ENCODE results near the gene RPL10A.

The RPL10A gene

DNA sequence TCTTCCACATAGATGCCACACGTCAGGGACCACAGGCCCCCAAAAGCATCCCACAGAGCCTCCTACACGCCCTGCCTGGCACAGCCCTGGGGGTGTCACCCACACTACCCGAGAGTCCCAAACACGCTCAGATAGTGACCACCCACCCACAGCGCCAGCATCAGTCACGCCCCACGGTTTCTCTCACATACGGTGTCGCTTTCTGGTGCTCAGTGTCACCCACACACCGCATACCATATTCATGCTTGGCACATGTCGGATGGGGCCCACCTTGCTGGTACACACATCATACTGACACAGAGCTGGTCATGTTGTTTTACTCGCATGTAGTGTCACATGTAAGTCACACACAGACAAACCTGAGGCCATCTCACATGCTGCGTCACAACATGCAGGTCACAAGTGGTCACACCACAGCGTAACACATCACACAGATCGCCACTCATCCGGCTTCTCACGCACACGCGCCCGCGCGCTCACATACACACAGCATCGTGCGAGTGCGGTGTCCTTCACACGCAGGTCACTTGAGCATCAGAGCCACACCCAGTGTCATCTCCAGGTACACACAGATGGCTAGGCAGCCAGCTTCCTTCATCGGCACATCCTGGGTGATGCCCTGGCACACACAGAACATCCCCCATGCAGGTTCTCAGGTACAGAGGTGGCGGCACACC lies 25.2 kb downstream of the RPL10A start:
- DNase-seq, result no peak

DNA sequence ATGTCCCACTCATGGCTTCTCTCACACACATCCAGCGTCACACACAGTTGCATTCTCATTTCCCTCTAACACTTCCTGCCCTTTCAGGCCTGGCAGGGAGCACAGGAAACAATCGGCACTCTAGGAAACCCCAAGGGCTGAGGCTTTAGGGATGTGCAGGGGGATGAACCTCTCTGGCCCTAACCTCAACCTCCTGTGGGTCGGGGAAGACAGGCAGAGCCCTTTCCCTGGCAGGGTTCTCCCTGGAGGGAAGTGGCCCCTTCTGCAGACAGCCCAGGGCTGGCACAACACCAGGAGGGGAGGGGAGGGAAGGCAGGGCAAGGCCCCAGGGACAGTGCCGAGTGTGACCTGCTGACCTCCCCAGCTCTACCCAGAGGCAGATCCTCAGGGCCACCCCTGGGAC lies 26.0 kb downstream of the RPL10A start:
- no peak for DNase-seq

DNA sequence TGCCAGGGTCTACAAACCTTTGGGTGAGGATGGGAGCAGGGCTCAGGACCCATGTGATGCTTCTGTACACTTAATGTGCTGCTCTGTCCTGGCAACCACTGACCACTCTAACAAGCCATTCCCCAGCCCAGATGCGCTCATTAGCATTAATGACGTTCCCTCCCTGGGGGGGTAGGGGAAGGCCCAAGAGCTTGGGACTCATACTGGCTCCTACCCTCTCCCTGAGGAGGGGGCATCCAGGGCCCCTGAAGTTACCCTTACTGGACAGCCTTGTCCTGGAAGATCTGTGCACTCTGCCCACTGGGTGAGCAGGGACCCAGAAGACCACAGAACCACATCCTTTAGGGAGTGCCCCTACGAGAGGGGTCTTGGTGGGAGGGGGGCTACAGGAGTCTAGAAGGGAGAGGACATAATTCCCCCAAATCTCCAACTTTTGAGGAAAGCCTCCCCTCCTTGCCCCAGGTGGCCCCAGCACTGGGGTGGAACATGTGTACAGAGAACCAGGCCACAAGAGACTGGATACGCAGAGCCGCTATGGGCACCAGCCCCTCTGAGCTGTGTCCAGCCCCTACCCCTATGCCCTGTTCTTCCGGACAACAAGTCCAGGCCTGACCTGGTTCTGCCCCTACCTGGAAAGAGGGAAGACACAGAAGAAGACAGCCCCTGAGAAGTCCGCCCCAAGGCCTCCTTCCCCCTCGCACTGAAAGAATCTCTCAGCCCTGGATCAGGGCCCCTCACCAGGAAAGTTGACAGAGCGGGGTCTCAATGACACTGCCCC lies 27.2 kb downstream of the RPL10A start:
- no peak for DNase-seq

DNA sequence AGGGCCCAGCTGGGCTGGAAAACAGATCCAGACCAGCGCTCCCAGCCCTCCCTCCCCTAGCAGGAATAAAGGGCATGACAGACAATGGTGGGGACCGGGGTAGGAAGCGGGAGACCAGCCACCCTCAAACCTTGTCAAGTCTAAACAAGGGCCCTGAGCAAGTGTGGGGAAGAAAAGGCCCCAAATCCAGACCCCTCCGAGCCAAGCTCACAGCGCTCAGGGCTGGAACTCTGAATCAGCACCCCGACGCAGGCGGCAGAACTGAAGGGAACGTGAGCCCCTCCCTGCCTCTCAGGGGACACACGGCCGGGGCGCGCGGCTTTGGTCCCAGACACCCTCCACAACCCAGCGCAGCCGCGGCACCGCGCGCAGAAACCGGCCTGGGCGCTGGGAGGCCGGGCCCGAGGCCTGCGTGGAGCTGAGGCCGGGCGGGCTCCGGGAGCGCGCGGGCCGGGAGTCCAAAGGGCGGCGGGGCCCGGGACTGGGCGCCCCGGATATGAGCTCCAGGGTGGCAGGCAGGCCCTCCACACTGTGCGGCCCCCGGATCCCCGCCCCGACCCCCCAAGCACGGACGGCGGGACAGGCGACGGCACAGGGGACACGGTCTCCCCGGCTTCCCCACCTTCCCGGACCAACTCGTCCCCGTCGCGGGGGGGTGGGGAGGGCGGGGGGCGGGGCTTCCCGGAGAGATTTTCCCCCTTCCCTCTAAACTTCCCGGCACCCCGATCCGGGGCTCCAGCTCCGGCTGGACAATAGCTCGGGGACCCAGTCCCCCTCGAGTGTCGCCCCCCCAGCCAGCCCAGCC lies 28.0 kb downstream of the RPL10A start:
- DNase-seq, result no peak

DNA sequence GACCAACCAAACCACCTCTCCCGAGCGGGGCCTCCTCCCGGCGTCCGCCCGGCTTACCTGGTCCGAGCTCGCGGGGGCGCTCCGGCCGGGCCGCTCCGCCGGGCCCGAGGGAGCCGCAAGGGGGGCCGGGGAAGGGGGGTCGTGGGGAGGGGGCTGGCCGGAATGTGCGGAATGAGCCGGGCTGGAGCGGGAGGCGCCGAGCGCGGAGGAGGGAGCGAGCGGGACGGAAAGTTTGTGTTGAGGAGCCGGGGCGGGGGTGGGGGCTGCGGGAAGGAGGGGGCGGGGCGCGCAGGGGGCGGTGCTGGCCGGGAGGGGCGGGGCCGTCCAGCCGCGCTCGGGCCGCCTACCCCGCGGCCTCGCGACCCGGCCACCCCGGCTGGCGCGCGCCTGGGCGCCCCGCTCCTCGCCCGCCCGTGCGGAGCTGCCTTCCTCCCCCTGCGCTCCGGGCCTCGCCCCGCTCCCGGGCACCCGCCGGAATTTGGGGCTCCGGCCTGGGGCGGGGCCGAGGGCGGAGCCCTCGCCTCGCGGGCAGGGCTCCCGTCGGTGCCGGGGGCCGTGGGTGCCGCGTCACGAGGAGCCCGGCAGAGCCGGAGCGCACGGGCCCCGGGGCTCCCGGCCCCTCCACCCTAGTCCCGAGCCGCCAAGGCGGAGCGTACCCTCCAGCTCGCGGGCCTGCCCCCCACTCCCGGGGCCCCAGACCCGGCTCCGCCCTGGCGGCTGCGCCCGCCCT lies 28.8 kb downstream of the RPL10A start, which contains the start of gene TEAD3:
TEAD3 (minus strand) TSS at position 239 of the 730 bp plus-strand sequence.
- no peak for DNase-seq

DNA sequence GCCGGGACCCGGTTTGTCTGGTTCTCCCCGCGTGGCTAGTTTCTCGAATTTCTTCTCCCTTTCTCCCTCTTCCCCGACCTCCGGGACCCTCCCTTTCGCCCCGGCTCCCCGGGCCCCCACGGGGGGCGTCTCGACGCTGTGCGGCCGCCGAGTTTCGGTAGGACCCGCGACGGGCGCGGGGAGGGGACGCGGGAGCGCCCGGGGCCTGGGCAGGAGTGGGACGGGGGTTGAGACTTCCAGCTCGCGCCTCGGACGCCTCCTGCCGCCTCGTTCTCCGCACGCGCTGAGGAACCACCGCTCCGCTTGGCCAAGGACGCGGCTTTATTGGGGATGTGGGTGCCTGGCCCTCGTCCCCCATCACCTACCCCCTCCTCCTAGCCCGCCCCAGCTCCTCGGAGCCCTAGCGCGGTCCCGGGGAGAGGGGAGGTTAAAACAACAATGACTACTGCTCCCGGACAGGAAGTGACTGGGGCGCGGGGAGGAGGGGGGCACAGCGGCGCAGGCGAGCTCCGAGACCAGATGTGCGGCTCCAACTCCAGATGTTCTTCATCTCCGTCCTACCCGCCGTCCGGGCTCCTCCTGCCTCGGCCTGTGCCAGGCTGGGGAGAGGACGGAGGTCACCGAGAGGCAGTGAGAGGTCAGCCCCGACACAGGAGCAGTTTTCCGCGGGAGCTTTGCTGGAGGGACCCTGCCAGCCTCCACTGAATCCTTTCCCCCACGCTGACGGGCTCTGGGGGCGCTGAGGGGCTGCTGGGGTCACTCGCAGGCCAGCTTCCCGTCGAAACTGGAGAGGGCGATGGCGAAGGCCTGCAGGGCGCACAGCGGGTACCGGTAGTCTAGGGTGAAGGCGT lies 29.6 kb downstream of the RPL10A start:
- DNase-seq, result no peak

DNA sequence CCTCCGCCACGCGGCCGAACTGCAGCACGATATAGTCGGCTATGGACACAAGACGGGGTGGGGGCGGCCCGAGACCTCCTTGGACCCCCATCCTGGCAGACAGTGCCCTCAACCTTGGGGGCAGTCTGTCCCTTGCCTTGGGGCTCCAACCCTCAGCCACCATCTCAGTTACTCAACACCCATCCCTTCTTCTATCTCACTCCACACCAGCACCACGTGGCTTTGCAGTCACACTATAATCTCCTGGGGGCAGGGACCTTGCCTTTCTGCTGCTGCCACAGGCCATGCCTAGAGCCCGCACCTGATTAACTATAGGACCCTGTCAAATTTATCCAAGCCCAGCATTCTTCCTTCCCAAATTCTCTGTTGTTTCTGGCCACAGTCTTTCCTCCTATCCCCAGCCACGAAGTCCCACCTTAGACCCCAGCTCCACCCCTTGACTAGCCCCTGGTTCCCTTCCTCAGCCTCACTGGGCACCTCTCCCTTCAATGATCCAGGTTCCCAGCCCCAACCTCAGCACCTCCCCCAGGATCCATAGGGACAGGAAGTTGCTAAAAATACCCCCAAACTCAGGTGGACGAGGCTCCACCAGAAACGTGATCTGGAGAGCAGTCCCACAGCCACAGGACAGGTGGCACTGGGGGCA lies 30.3 kb downstream of the RPL10A start:
- DNase-seq, result no peak

DNA sequence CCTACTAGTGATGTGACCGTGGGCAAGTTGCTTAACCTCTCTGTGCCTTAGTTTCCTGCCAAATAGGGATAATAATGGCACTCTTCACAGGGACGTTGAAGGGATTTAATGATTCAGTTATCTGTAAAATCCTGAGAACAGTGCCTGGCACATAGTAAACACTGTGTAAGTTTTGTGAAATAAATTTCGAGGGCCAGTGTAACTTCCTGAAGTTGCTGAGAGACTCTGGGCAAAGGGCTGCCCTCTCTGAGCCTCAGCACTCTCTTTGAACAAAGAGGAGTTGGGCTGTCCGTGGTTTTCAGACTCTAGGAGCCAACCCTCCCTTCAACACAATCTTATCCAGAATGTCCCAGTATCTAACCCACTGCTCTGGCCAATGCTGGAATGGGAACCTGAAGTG lies 31.2 kb downstream of the RPL10A start:
- DNase-seq, result no peak

DNA sequence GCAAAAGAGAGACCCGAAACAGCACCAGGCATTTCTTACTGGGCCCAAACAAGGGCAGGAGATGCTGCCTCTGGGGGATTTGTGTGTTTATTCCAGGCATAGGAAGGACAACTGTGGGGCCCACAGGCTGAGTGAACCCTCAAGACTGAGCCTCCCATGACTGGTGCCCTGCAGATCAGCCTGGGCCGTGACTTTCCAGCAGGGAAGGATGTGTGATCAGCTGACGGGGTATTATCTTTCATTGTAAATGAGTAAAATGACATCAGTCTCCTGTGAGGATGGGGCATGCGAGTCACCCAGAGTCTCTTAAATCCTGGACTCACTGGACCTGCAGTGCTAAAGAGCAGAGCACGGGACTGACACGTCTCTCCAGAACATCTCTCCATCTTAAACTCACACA lies 32.6 kb downstream of the RPL10A start:
- no peak for DNase-seq

DNA sequence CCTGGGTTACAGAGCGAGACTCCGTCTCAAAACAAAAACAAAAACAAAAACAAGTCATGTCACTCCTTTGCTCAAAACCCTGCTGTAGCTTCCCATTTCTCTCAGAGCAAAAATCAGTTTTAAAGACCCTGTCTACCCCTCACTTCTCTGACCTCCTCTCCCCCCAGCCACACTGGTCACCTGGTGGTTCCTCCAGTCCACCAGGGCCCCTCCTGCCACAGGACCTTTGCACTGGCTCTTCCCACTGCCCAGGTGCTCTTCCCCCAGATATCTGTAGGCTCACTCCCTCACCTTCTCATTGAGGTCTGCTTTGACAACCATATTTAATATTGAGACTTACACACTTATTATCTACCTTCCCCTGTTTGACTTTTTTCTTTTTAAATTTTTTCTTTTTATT lies 33.6 kb downstream of the RPL10A start:
- no peak for DNase-seq

DNA sequence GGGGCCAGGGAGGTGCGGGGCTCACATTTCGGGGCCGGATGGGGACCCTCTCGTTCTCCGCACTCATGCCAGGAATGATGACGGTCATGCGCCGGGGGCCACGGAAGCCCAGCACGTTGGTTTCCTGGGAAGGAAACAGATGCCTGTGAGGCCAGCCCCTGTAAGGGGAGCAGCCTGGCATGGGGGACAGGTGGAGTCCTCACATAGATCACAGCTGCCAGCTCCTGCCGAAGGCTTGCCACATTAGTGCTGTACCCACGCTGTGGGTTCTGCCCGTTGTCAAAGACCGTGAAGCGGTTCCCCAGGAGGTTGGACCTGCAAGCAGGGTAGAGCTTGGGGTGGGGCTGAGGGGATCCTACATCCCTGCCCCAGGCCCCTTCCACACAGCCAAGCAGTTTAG lies 35.3 kb downstream of the RPL10A start:
- no peak for DNase-seq

DNA sequence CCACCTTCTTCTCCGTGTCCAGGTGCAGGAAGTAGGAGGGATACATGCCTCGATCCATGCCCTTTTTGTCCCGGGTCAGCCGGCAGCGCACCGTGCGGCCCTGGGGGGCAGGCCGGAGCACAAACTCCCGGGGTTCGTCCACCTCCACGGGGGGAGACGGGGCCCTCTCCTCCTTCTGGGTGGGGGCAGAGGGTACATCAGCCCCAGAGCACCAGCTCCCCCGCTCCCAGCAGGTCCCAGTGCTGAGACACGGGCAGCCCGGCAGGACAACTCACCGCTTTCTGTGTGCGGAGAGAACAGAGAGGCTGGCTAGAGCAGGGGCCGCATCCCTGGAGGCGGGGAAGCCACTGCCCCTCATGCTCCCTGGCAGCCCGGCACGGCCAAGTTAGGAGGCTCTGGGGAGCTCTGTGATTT lies 37.8 kb downstream of the RPL10A start:
- DNase-seq, result no peak

DNA sequence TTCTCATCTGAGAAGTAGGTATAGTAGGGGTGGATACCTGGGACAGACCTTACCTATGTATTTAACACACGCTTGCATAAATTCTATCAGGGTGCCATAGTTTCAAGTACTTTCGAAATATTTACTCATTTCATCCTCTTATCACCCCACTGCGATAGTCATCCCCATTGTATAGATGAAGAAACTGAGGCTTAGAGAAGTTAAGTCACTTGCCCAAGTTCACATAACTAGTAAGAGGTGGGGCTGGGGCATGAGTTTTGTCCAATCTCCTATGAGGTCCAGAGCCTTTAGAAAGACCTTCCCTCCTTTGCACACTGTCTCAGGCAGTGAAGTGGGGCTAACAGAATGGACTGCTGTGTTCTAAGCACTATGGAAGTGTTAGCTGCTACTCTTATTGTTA lies 38.3 kb downstream of the RPL10A start:
- no peak for DNase-seq

DNA sequence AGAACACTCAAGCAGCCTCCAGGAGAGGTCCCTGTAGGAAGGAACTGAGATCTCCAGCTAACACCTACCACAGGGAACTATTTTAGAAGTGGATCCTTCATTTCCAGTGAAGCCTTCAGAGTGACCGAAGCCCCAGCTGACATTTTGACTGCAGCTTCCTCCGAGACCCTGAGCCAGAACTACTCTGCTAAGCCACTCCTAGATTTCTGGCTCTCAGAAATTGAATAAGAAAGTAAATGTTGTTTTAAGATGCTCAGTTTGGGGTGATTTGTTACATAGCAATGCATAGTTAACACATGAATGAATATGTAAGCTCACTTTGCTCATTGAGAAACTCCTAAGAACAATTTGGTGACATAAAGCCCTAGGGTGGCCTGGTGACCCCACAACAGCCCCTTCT lies 39.0 kb downstream of the RPL10A start:
- no peak for DNase-seq

DNA sequence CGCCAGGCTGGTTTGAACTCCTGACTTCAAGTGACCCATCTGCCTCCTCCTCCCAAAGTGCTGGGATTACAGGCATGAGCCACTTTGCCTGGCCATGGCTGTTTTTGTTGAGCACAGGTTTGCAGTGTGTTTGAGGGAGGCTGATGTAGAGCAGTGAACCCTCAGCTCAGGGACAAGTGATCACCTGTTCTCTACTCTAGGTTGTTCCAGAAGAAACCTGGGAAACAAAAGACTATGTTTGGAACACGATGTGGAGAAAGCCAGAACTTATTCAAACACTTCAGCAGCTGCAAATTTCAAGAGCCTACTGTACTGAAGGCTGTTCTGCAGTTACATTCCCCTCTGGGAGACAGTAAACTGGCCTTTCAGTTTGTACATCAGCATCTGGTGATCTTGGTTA lies 39.8 kb downstream of the RPL10A start:
- no peak for DNase-seq

DNA sequence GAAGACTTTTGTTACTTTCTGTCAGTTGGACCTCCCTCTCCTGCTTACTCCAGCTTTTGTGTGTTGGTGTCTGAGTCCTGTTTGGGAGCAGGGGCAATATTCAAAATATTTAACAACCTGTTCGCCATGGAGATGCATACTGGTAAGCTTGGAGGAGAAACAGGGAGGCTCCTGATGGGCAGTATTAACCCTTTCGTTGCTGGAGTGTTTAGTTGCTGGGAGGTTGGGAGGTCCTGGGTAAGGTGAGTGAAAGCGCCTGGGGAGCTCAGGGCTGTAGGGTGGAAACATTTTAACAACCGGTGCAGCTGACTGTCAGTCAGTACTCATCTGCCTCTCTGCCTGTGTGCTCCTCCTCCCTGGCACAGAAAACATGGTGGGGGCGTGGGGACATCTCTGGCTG lies 40.3 kb downstream of the RPL10A start:
- no peak for DNase-seq

DNA sequence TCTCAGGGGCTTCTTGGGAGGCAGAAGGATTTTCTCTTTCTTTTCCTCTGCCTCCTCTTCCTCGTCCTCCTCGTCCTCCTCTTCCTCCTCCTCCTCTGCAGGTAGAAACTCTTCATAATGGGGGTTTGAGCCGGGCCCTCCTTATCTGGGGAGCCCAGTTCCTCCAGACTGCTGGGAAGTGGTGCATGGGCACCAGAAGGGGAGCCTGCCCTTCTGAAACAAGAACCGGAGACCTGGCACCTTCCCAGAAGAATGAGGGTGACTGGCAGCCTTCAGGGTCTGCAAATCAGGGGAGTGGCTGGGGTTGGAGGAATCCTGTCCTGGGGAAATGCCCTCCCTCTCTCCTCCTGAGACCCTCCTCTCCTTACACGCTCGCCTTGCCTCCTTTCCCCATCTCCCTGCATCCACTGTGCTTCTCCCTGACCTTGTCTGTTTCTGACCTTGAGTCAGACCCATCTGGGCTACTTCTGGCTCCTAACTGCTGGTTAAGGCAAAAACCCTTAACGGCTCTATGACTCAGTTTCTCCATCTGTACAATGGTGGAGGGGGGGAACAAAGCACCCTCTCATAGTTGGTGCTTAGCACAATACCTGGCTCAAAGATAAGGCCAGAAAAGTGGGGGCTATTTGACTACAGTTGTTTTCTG lies 42.8 kb downstream of the RPL10A start:
- DNase-seq, result no peak

DNA sequence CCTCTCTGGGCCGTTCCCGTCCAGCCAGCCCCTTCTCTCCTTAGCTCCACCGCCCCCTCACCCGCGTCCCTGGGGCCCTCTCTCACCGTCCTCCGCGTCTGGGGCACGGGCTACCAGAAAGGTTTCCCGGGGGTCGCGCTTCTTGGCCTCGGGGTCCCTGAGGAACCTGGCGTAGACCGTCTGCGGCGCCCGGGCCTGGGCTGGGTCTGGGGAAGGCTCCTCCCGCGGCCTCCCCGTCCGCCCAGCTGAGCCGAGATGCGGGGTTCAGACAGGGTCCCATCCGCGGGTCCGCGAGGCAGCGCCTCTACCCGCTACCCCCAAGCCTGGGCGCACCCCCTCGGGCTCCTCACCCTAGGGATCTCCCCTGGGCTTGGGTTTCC lies 43.4 kb downstream of the RPL10A start:
- DNase-seq, result no peak

DNA sequence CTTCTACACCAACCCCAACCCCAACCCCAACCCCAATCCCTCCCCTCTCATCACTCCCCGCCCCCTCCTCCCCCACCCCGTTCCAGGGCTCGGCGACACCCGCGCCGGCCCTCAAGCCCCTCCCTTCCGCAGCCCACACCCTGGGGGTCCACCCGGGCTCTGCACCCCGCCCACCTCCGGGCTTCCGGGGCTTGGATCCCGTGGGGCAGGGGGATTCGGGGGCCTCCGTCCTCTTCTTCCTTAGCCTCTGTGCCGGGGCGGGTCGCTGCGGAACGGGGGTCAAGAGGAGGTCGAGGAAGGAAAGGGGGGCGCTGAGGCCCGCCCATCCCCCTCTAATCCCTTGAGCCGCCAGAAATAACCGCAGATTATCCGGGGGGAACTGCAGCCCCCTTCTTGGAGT lies 43.8 kb downstream of the RPL10A start:
- DNase-seq, result no peak

DNA sequence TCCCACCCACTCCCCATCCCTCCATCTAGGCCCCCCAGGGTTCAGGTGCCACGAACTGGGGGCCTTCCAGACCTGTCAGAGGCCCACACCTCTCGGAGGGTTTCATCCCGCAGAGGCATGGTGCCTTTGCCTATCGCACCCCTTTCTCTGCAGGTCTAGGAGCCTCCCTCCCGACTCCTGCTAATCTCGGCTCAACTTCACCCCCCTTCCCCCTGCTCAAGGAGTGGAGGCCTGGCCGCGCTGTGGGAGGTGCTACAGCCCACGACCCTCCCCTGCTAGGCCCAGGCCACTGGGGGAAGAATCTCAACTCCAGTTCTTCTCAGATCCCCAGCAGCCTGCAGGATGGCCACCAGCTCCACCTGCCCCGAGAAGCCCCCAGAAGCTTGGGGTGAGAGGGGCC lies 44.5 kb downstream of the RPL10A start, which contains the start of gene TULP1:
TULP1 (minus strand) TSS at position 157 of the 400 bp plus-strand sequence; CDS start at position 119, 38 bp downstream.
- DNase-seq, result no peak

DNA sequence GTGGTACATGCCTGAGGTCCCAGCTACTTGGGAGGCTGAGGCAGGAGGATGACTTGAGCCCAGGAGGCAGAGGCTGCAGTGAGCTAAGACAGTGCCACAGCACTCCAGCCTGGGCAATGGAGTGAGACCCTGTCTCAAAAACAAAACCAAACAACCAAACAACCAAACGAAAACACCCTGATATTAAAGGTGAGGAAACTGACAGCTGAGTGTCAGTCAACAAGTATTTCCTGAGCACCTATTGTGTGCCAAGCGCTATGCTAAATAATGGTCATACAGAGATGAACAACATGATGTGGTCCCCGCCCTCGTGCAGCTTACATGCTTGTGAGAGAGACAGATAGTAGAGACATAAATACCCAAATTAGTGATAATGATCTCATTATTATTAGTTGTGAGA lies 46.4 kb downstream of the RPL10A start:
- no peak for DNase-seq

All from NCI-H187 treated with DMSO at 0.1 percent for 48 hours (cell line).